HG02763 (cell line): ENCODE data around the gene ACOT12.
"Not testable (repeated sequence)": the region's sequence is repeated elsewhere in the genome, so short reads cannot be mapped to it uniquely, and the experiment has no call there.

Experiments used
- ATAC-seq: cut with Tn5 transposase; IDR thresholded peaks from one replicate; pipeline ENCODE4 v1.9.1; 2021; ENCODE audit warnings: mild to moderate bottlenecking, moderate library complexity; ENCODE audit not compliant: unreplicated experiment

The ACOT12 gene

GRCh38 chr5:81393783-81394718 lies at the start of gene ACOT12:
ACOT12 (minus strand) TSS chr5:81394134; CDS start chr5:81394114, 20 bp downstream.
- ATAC-seq = no peak

GRCh38 chr5:81435023-81435422 lies 41.1 kb upstream of the ACOT12 start:
- ATAC-seq = no peak

GRCh38 chr5:81429985-81430384 lies 36.1 kb upstream of the ACOT12 start:
- ATAC-seq = no peak

GRCh38 chr5:81429363-81429762 lies 35.4 kb upstream of the ACOT12 start:
- no peak for ATAC-seq

- ATAC-seq = no peak
Measured at GRCh38 chr5:81428861-81429260, 34.9 kb upstream of the ACOT12 start.

GRCh38 chr5:81428446-81428845 lies 34.5 kb upstream of the ACOT12 start:
- no peak for ATAC-seq

GRCh38 chr5:81427566-81427965 lies 33.6 kb upstream of the ACOT12 start:
- no peak for ATAC-seq

GRCh38 chr5:81426359-81427030 lies 32.6 kb upstream of the ACOT12 start:
- no peak for ATAC-seq

- peak; percentile 50 for ATAC-seq
Measured at GRCh38 chr5:81425569-81425968, 31.6 kb upstream of the ACOT12 start.

- no peak for ATAC-seq
Measured at GRCh38 chr5:81424728-81425127, 30.8 kb upstream of the ACOT12 start.

- ATAC-seq = no peak
Measured at GRCh38 chr5:81422671-81423070, 28.7 kb upstream of the ACOT12 start.

- no peak for ATAC-seq
Measured at GRCh38 chr5:81420039-81420667, 26.2 kb upstream of the ACOT12 start.

- ATAC-seq = no peak
Measured at GRCh38 chr5:81418606-81419005, 24.7 kb upstream of the ACOT12 start.

GRCh38 chr5:81417052-81417451 lies 23.1 kb upstream of the ACOT12 start:
- no peak for ATAC-seq

- no peak for ATAC-seq
Measured at GRCh38 chr5:81409896-81410295, 16.0 kb upstream of the ACOT12 start.

GRCh38 chr5:81409361-81409760 lies 15.4 kb upstream of the ACOT12 start:
- no peak for ATAC-seq

- no peak for ATAC-seq
Measured at GRCh38 chr5:81408496-81408895, 14.6 kb upstream of the ACOT12 start.

- ATAC-seq = not testable (repeated sequence)
Measured at GRCh38 chr5:81407811-81408210, 13.9 kb upstream of the ACOT12 start.

GRCh38 chr5:81405126-81405891 lies 11.4 kb upstream of the ACOT12 start:
- ATAC-seq = no peak

GRCh38 chr5:81402192-81402930 lies 8.4 kb upstream of the ACOT12 start:
- no peak for ATAC-seq
